Suprapubic skin (tissue), 4 donors: Measurements from ENCODE around the gene IL23R. TPM values are rescaled to one million over a fixed set of nuclear protein-coding genes. Genes with fewer than 3 reads are reported as not detected.
"Not testable (repeated sequence)": the region's sequence is repeated elsewhere in the genome, so short reads cannot be mapped to it uniquely, and the experiment has no call there.

Source experiments
- DNase-seq, 2 donors: peaks; one replicate each; pipeline ENCODE4 v3.0.0-alpha.2; 2019; ENCODE audit warnings: low spot score in 2 of 2
- H3K27ac ChIP-seq: fragments of 200-600 bp; sonication (generic); one replicate; pipeline ENCODE4 v1.5.1; 2019
- H3K27me3 ChIP-seq: fragments of 200-600 bp; sonication (generic); one replicate; pipeline ENCODE4 v1.5.1; 2019
- H3K36me3 ChIP-seq: fragments of 200-600 bp; sonication (generic); one replicate; pipeline ENCODE4 v1.5.1; 2019
- H3K4me1 ChIP-seq: fragments of 200-600 bp; sonication (generic); one replicate; pipeline ENCODE4 v1.5.1; 2019
- H3K4me3 ChIP-seq: fragments of 200-600 bp; sonication (generic); one replicate; pipeline ENCODE4 v1.5.1; 2019; ENCODE audit warnings: mild to moderate bottlenecking
- H3K9me3 ChIP-seq: fragments of 200-600 bp; sonication (generic); one replicate; pipeline ENCODE4 v1.5.1; 2019
- CTCF ChIP-seq, 2 donors: fragments of 200-600 bp in 1 of 2; fragments of 450-650 bp in 1 of 2; sonication (generic) in 1 of 2; IDR thresholded peaks; one replicate each; pipeline ENCODE4 v1.5.1; 2016 to 2019; ENCODE audit warnings: antibody characterized with exemption in 2 of 2, mild to moderate bottlenecking in 1 of 2, moderate library complexity in 1 of 2
- EP300 ChIP-seq: sonication (generic); formaldehyde crosslinking; IDR thresholded peaks from one replicate; pipeline ENCODE4 v1.6.1; 2017; ENCODE audit warnings: antibody characterized with exemption
- POLR2A ChIP-seq, 2 donors: fragments of 450-650 bp; IDR thresholded peaks; one replicate each; pipeline ENCODE4 v1.6.1; 2017; ENCODE audit warnings: antibody characterized with exemption in 2 of 2, mild to moderate bottlenecking in 2 of 2, moderate library complexity in 2 of 2
- POLR2AphosphoS5 ChIP-seq, 3 donors: sonication (generic); formaldehyde crosslinking; IDR thresholded peaks; one replicate each; pipeline ENCODE4 v1.6.1; 2017; ENCODE audit warnings: antibody characterized with exemption in 3 of 3
- WGBS: methylation state at CpG from one replicate; pipeline ENCODE4 v1.1.5; 2018; 5-methylcytosine and 5-hydroxymethylcytosine counted together
- total RNA-seq, 4 donors: library from RNA; depleted of rRNA; stranded (reverse); fragments of >200 nt; gene quantifications; one replicate each; pipeline ENCODE4 v1.1.0, GENCODE V29; 2016

Gene IL23R
- total RNA-seq, 4 donors from 2014 or later = not detected

GRCh38 chr1:67204298-67204980, 38.2 kb downstream of the IL23R start:
- Histone ChIP-seq H3K9me3 (no peaks in the 10 kb centered on the region), H3K27me3 (no peaks in the 10 kb centered on the region), H3K27ac (no peak overlapping the region), H3K4me1 (no peaks in the 10 kb centered on the region), H3K4me3 (no peak overlapping the region), H3K36me3 (no peaks in the 10 kb centered on the region)
- DNase-seq = no peak
- TF ChIP-seq POLR2AphosphoS5 (IDR thresholded peaks at IDR 0.05) (no peak), POLR2A (IDR thresholded peaks at IDR 0.05) (no peak), CTCF (IDR thresholded peaks at IDR 0.05) (no peak), EP300 (no peak)
- WGBS = 84% methylated on average over 8 of the region's 8 CpGs

- 100% methylated on average over 5 of the region's 5 CpGs for WGBS
- DNase-seq, H3K4me3 ChIP-seq, H3K27ac ChIP-seq, H3K4me1 ChIP-seq, H3K27me3 ChIP-seq, H3K36me3 ChIP-seq, H3K9me3 ChIP-seq: not testable (repeated sequence)
Observed at GRCh38 chr1:67207398-67207797, 41.1 kb downstream of the IL23R start.

GRCh38 chr1:67208217-67208616, 42.0 kb downstream of the IL23R start:
- H3K4me1 ChIP-seq = no peaks in the 10 kb centered on the region
- H3K27ac ChIP-seq = no peak overlapping the region
- no peak overlapping the region for H3K4me3 ChIP-seq
- TF ChIP-seq EP300 (no peak), POLR2AphosphoS5 (IDR thresholded peaks at IDR 0.05) (no peak), CTCF (IDR thresholded peaks at IDR 0.05) (no peak), POLR2A (IDR thresholded peaks at IDR 0.05) (no peak)
- no peaks in the 10 kb centered on the region for H3K9me3 ChIP-seq
- WGBS = 65% methylated on average over 2 of the region's 2 CpGs
- no peak for DNase-seq
- no peaks in the 10 kb centered on the region for H3K36me3 ChIP-seq
- H3K27me3 ChIP-seq = no peaks in the 10 kb centered on the region

- 66% methylated on average over 3 of the region's 3 CpGs for WGBS
- Histone ChIP-seq H3K27ac (no peak overlapping the region), H3K27me3 (no peaks in the 10 kb centered on the region), H3K9me3 (no peaks in the 10 kb centered on the region), H3K36me3 (no peaks in the 10 kb centered on the region), H3K4me1 (no peaks in the 10 kb centered on the region), H3K4me3 (no peak overlapping the region)
- DNase-seq = no peak
- no peak for TF ChIP-seq CTCF (IDR thresholded peaks at IDR 0.05)
- no peak for TF ChIP-seq POLR2AphosphoS5 (IDR thresholded peaks at IDR 0.05)
- no peak for TF ChIP-seq POLR2A (IDR thresholded peaks at IDR 0.05)
- no peak for TF ChIP-seq EP300
Observed at GRCh38 chr1:67209521-67209920, 43.3 kb downstream of the IL23R start.

GRCh38 chr1:67211589-67212563, 45.6 kb downstream of the IL23R start:
- WGBS = 56% methylated on average over 4 of the region's 4 CpGs
- H3K9me3 ChIP-seq = no peaks in the 10 kb centered on the region
- H3K4me3 ChIP-seq = no peak overlapping the region
- TF ChIP-seq POLR2A (IDR thresholded peaks at IDR 0.05) (no peak), CTCF (IDR thresholded peaks at IDR 0.05) (peak in 1 of 2 donors; percentile 32), POLR2AphosphoS5 (IDR thresholded peaks at IDR 0.05) (no peak), EP300 (no peak)
- H3K27ac ChIP-seq = no peak overlapping the region
- no peaks in the 10 kb centered on the region for H3K4me1 ChIP-seq
- DNase-seq = no peak
- H3K36me3 ChIP-seq = no peaks in the 10 kb centered on the region
- no peaks in the 10 kb centered on the region for H3K27me3 ChIP-seq
